ENCODE data around the gene POLR2F.
"Not testable (repeated sequence)": the region's sequence is repeated elsewhere in the genome, so short reads cannot be mapped to it uniquely, and the experiment has no call there.

POLR2F gene

GRCh38 chr22:37933711-37934376 lies 19.7 kb upstream of the POLR2F start:
- H3K9me3 ChIP-seq (ENCODE audit: control insufficient read depth, low read length) = no peaks in the 10 kb centered on the region
- H3K27me3 ChIP-seq (ENCODE audit: control insufficient read depth, insufficient read depth, low read length, poor library complexity, severe bottlenecking) = no peaks in the 10 kb centered on the region
- H3K4me3 ChIP-seq (ENCODE audit: insufficient read depth, low read depth, low read length) = no peak overlapping the region
- 20% methylated on average over 13 of the region's 13 CpGs for WGBS, 2 experiments
- H3K27ac ChIP-seq (ENCODE audit: insufficient read depth, low read depth, low read length, poor library complexity, severe bottlenecking) = no peak overlapping the region
- H3K4me1 ChIP-seq (ENCODE audit: control insufficient read depth, insufficient read depth, low read length) = no peaks in the 10 kb centered on the region
- no peaks in the 10 kb centered on the region for H3K36me3 ChIP-seq (ENCODE audit: control insufficient read depth, insufficient read depth, low read length)

- WGBS, 2 experiments = 88% methylated on average over 12 of the region's 12 CpGs
- peaks cover 3% of the 10 kb centered on the region for H3K36me3 ChIP-seq (ENCODE audit: control insufficient read depth, insufficient read depth, low read length)
Observed at GRCh38 chr22:37940698-37941376, 12.7 kb upstream of the POLR2F start.

GRCh38 chr22:37942133-37942532 lies 11.4 kb upstream of the POLR2F start:
- no peaks in the 10 kb centered on the region for H3K9me3 ChIP-seq (ENCODE audit: control insufficient read depth, low read length)
- H3K4me1 ChIP-seq (ENCODE audit: control insufficient read depth, insufficient read depth, low read length) = no peaks in the 10 kb centered on the region
- H3K27me3 ChIP-seq (ENCODE audit: control insufficient read depth, insufficient read depth, low read length, poor library complexity, severe bottlenecking) = no peaks in the 10 kb centered on the region
- H3K4me3 ChIP-seq (ENCODE audit: insufficient read depth, low read depth, low read length) = no peak overlapping the region
- peaks cover 3% of the 10 kb centered on the region for H3K36me3 ChIP-seq (ENCODE audit: control insufficient read depth, insufficient read depth, low read length)
- WGBS, 2 experiments = 94% methylated on average over 8 of the region's 8 CpGs
- no peak overlapping the region for H3K27ac ChIP-seq (ENCODE audit: insufficient read depth, low read depth, low read length, poor library complexity, severe bottlenecking)

More at GRCh38 chr22:37940698-37941376, 12.7 kb upstream of the POLR2F start:
- no peak overlapping the region for H3K27ac ChIP-seq (ENCODE audit: insufficient read depth, low read depth, low read length, poor library complexity, severe bottlenecking)
- no peaks in the 10 kb centered on the region for H3K27me3 ChIP-seq (ENCODE audit: control insufficient read depth, insufficient read depth, low read length, poor library complexity, severe bottlenecking)
- H3K4me1 ChIP-seq (ENCODE audit: control insufficient read depth, insufficient read depth, low read length) = no peaks in the 10 kb centered on the region
- H3K4me3 ChIP-seq (ENCODE audit: insufficient read depth, low read depth, low read length) = no peak overlapping the region
- H3K9me3 ChIP-seq (ENCODE audit: control insufficient read depth, low read length) = no peaks in the 10 kb centered on the region

GRCh38 chr22:37943136-37943824 lies 10.2 kb upstream of the POLR2F start:
- Histone ChIP-seq H3K4me1 (ENCODE audit: control insufficient read depth, insufficient read depth, low read length) (no peaks in the 10 kb centered on the region), H3K27me3 (ENCODE audit: control insufficient read depth, insufficient read depth, low read length, poor library complexity, severe bottlenecking) (no peaks in the 10 kb centered on the region), H3K27ac (ENCODE audit: insufficient read depth, low read depth, low read length, poor library complexity, severe bottlenecking) (no peak overlapping the region), H3K4me3 (ENCODE audit: insufficient read depth, low read depth, low read length) (no peak overlapping the region), H3K36me3 (ENCODE audit: control insufficient read depth, insufficient read depth, low read length) (peaks cover 3% of the 10 kb centered on the region), H3K9me3 (ENCODE audit: control insufficient read depth, low read length) (no peaks in the 10 kb centered on the region)
- 93 to 94% methylated on average over 12 of the region's 12 CpGs for WGBS, 2 experiments

GRCh38 chr22:37943825-37944198 lies 9.7 kb upstream of the POLR2F start:
- no peaks in the 10 kb centered on the region for H3K9me3 ChIP-seq (ENCODE audit: control insufficient read depth, low read length)
- H3K36me3 ChIP-seq (ENCODE audit: control insufficient read depth, insufficient read depth, low read length) = peaks cover 3% of the 10 kb centered on the region
- no peak overlapping the region for H3K27ac ChIP-seq (ENCODE audit: insufficient read depth, low read depth, low read length, poor library complexity, severe bottlenecking)
- 93 to 94% methylated on average over 7 of the region's 7 CpGs for WGBS, 2 experiments
- H3K4me3 ChIP-seq (ENCODE audit: insufficient read depth, low read depth, low read length) = no peak overlapping the region
- no peaks in the 10 kb centered on the region for H3K4me1 ChIP-seq (ENCODE audit: control insufficient read depth, insufficient read depth, low read length)
- H3K27me3 ChIP-seq (ENCODE audit: control insufficient read depth, insufficient read depth, low read length, poor library complexity, severe bottlenecking) = no peaks in the 10 kb centered on the region

- not testable (repeated sequence) for H3K27ac ChIP-seq (ENCODE audit: insufficient read depth, low read depth, low read length, poor library complexity, severe bottlenecking); H3K36me3 ChIP-seq (ENCODE audit: control insufficient read depth, insufficient read depth, low read length); H3K4me1 ChIP-seq (ENCODE audit: control insufficient read depth, insufficient read depth, low read length); H3K4me3 ChIP-seq (ENCODE audit: insufficient read depth, low read depth, low read length); H3K27me3 ChIP-seq (ENCODE audit: control insufficient read depth, insufficient read depth, low read length, poor library complexity, severe bottlenecking); H3K9me3 ChIP-seq (ENCODE audit: control insufficient read depth, low read length)
- WGBS, 2 experiments = 91% methylated on average over 11 of the region's 11 CpGs
Observed at GRCh38 chr22:37944423-37944822, 9.1 kb upstream of the POLR2F start.

- H3K27ac ChIP-seq (ENCODE audit: insufficient read depth, low read depth, low read length, poor library complexity, severe bottlenecking); H3K4me3 ChIP-seq (ENCODE audit: insufficient read depth, low read depth, low read length); H3K27me3 ChIP-seq (ENCODE audit: control insufficient read depth, insufficient read depth, low read length, poor library complexity, severe bottlenecking); H3K36me3 ChIP-seq (ENCODE audit: control insufficient read depth, insufficient read depth, low read length); H3K4me1 ChIP-seq (ENCODE audit: control insufficient read depth, insufficient read depth, low read length); H3K9me3 ChIP-seq (ENCODE audit: control insufficient read depth, low read length): not testable (repeated sequence)
- 92 to 95% methylated on average over 14 of the region's 14 CpGs for WGBS, 2 experiments
Observed at GRCh38 chr22:37947142-37947795, 6.2 kb upstream of the POLR2F start.

GRCh38 chr22:37951305-37951704 lies 2.2 kb upstream of the POLR2F start:
- Histone ChIP-seq H3K9me3 (ENCODE audit: control insufficient read depth, low read length) (no peaks in the 10 kb centered on the region), H3K27ac (ENCODE audit: insufficient read depth, low read depth, low read length, poor library complexity, severe bottlenecking) (no peak overlapping the region)
- WGBS, 2 experiments = 66 to 68% methylated on average over 6 of the region's 8 CpGs

GRCh38 chr22:37952629-37953028 lies 870 bp upstream of the POLR2F start:
- H3K4me1 ChIP-seq (ENCODE audit: control insufficient read depth, insufficient read depth, low read length); H3K36me3 ChIP-seq (ENCODE audit: control insufficient read depth, insufficient read depth, low read length); H3K9me3 ChIP-seq (ENCODE audit: control insufficient read depth, low read length); H3K27ac ChIP-seq (ENCODE audit: insufficient read depth, low read depth, low read length, poor library complexity, severe bottlenecking): not testable (repeated sequence)
- 18 to 22% methylated on average over 20 of the region's 20 CpGs for WGBS, 2 experiments
- H3K27me3 ChIP-seq (ENCODE audit: control insufficient read depth, insufficient read depth, low read length, poor library complexity, severe bottlenecking) = peaks cover 14% of the 10 kb centered on the region
- peak overlapping the region; percentile 99 for H3K4me3 ChIP-seq (ENCODE audit: insufficient read depth, low read depth, low read length)

More at GRCh38 chr22:37951305-37951704, 2.2 kb upstream of the POLR2F start:
- Histone ChIP-seq H3K4me3 (ENCODE audit: insufficient read depth, low read depth, low read length) (no peak overlapping the region), H3K27me3 (ENCODE audit: control insufficient read depth, insufficient read depth, low read length, poor library complexity, severe bottlenecking) (peaks cover 14% of the 10 kb centered on the region), H3K36me3 (ENCODE audit: control insufficient read depth, insufficient read depth, low read length) (no peaks in the 10 kb centered on the region), H3K4me1 (ENCODE audit: control insufficient read depth, insufficient read depth, low read length) (peaks cover 6% of the 10 kb centered on the region)

GRCh38 chr22:37953062-37953436 lies 450 bp upstream of the POLR2F start:
- Histone ChIP-seq H3K9me3 (ENCODE audit: control insufficient read depth, low read length) (no peaks in the 10 kb centered on the region), H3K4me3 (ENCODE audit: insufficient read depth, low read depth, low read length) (peak overlapping the region; percentile 99), H3K27me3 (ENCODE audit: control insufficient read depth, insufficient read depth, low read length, poor library complexity, severe bottlenecking) (peaks cover 14% of the 10 kb centered on the region), H3K36me3 (ENCODE audit: control insufficient read depth, insufficient read depth, low read length) (peaks cover 6% of the 10 kb centered on the region), H3K27ac (ENCODE audit: insufficient read depth, low read depth, low read length, poor library complexity, severe bottlenecking) (no peak overlapping the region), H3K4me1 (ENCODE audit: control insufficient read depth, insufficient read depth, low read length) (peaks cover 6% of the 10 kb centered on the region)
- WGBS, 2 experiments = 5 to 8% methylated on average over 13 of the region's 13 CpGs
